ENCODE results near the gene MAD1L1. TPM values are rescaled to one million over a fixed set of nuclear protein-coding genes. Genes with fewer than 3 reads are reported as not detected.

Gene MAD1L1
- total and polyA plus RNA-seq, 2 donors (not counting 1 experiment from before 2014, with no cell fraction given): 9.8 to 29.4 TPM

- no peak overlapping the region for H3K4me3 ChIP-seq (replicated peaks in 1 of 4; ENCODE audit: control extremely low read depth in 1 of 4, insufficient read depth in 1 of 4, low read depth in 3 of 4, low read length in 4 of 4)
- no peaks in the 10 kb centered on the region for H3K9me3 ChIP-seq (ENCODE audit: control insufficient read depth, insufficient read depth, low read depth, low read length)
- no peaks in the 10 kb centered on the region for H3K4me1 ChIP-seq (ENCODE audit: control insufficient read depth, extremely low read depth, insufficient read depth, low read length)
- no peaks in the 10 kb centered on the region for H3K36me3 ChIP-seq (ENCODE audit: control insufficient read depth, insufficient read depth, low read length)
- H3K9ac ChIP-seq (ENCODE audit: insufficient read depth, low read length): no peak overlapping the region
- no peak for TF ChIP-seq CTCF (conservative IDR thresholded peaks at IDR 0.05 in 1 of 2, IDR thresholded peaks at IDR 0.05 in 1 of 2; ENCODE audit: low read depth in 1 of 2, low read length in 2 of 2)
- no peak for TF ChIP-seq EZH2 (IDR thresholded peaks at IDR 0.05; ENCODE audit: low read length, missing control alignments)
- H4K20me1 ChIP-seq (ENCODE audit: control insufficient read depth, extremely low read depth, insufficient read depth, low read length): no peaks in the 10 kb centered on the region
- no peak for DNase-seq (ENCODE audit: low read depth in 2 of 2)
- no peak overlapping the region for H3K27ac ChIP-seq (ENCODE audit: insufficient read depth, low read length)
- no peaks in the 10 kb centered on the region for H3K79me2 ChIP-seq (ENCODE audit: control insufficient read depth, insufficient read depth, low read length)
- H3K27me3 ChIP-seq (ENCODE audit: control insufficient read depth, insufficient read depth, low read length): no peaks in the 10 kb centered on the region
- no peak overlapping the region for H2AFZ ChIP-seq (ENCODE audit: low read length)
- H3K4me2 ChIP-seq (ENCODE audit: extremely low read depth, insufficient read depth, low read length): no peak overlapping the region
Measured at GRCh38 chr7:1981878-1982230, 250.9 kb downstream of the MAD1L1 start.

- no peaks in the 10 kb centered on the region for H3K4me1 ChIP-seq (ENCODE audit: control insufficient read depth, extremely low read depth, insufficient read depth, low read length)
- no peaks in the 10 kb centered on the region for H3K79me2 ChIP-seq (ENCODE audit: control insufficient read depth, insufficient read depth, low read length)
- TF ChIP-seq EZH2 (IDR thresholded peaks at IDR 0.05; ENCODE audit: low read length, missing control alignments): no peak
- TF ChIP-seq CTCF (conservative IDR thresholded peaks at IDR 0.05 in 1 of 2, IDR thresholded peaks at IDR 0.05 in 1 of 2; ENCODE audit: low read depth in 1 of 2, low read length in 2 of 2): no peak
- no peaks in the 10 kb centered on the region for H3K27me3 ChIP-seq (ENCODE audit: control insufficient read depth, insufficient read depth, low read length)
- H3K4me3 ChIP-seq (replicated peaks in 1 of 4; ENCODE audit: control extremely low read depth in 1 of 4, insufficient read depth in 1 of 4, low read depth in 3 of 4, low read length in 4 of 4): no peak overlapping the region
- H3K4me2 ChIP-seq (ENCODE audit: extremely low read depth, insufficient read depth, low read length): no peak overlapping the region
- no peaks in the 10 kb centered on the region for H3K9me3 ChIP-seq (ENCODE audit: control insufficient read depth, insufficient read depth, low read depth, low read length)
- H2AFZ ChIP-seq (ENCODE audit: low read length): no peak overlapping the region
- H3K9ac ChIP-seq (ENCODE audit: insufficient read depth, low read length): no peak overlapping the region
- no peaks in the 10 kb centered on the region for H3K36me3 ChIP-seq (ENCODE audit: control insufficient read depth, insufficient read depth, low read length)
- DNase-seq (ENCODE audit: low read depth in 2 of 2): no peak
- H3K27ac ChIP-seq (ENCODE audit: insufficient read depth, low read length): no peak overlapping the region
- H4K20me1 ChIP-seq (ENCODE audit: control insufficient read depth, extremely low read depth, insufficient read depth, low read length): no peaks in the 10 kb centered on the region
Measured at GRCh38 chr7:1981201-1981877, 251.4 kb downstream of the MAD1L1 start.

- no peaks in the 10 kb centered on the region for H3K9me3 ChIP-seq (ENCODE audit: control insufficient read depth, insufficient read depth, low read depth, low read length)
- H3K4me2 ChIP-seq (ENCODE audit: extremely low read depth, insufficient read depth, low read length): no peak overlapping the region
- H3K27ac ChIP-seq (ENCODE audit: insufficient read depth, low read length): no peak overlapping the region
- no peaks in the 10 kb centered on the region for H4K20me1 ChIP-seq (ENCODE audit: control insufficient read depth, extremely low read depth, insufficient read depth, low read length)
- no peaks in the 10 kb centered on the region for H3K36me3 ChIP-seq (ENCODE audit: control insufficient read depth, insufficient read depth, low read length)
- no peak overlapping the region for H3K4me3 ChIP-seq (replicated peaks in 1 of 4; ENCODE audit: control extremely low read depth in 1 of 4, insufficient read depth in 1 of 4, low read depth in 3 of 4, low read length in 4 of 4)
- H2AFZ ChIP-seq (ENCODE audit: low read length): no peak overlapping the region
- no peaks in the 10 kb centered on the region for H3K4me1 ChIP-seq (ENCODE audit: control insufficient read depth, extremely low read depth, insufficient read depth, low read length)
- H3K27me3 ChIP-seq (ENCODE audit: control insufficient read depth, insufficient read depth, low read length): no peaks in the 10 kb centered on the region
- no peak overlapping the region for H3K9ac ChIP-seq (ENCODE audit: insufficient read depth, low read length)
- no peaks in the 10 kb centered on the region for H3K79me2 ChIP-seq (ENCODE audit: control insufficient read depth, insufficient read depth, low read length)
- TF ChIP-seq EZH2 (IDR thresholded peaks at IDR 0.05; ENCODE audit: low read length, missing control alignments) (no peak), CTCF (conservative IDR thresholded peaks at IDR 0.05 in 1 of 2, IDR thresholded peaks at IDR 0.05 in 1 of 2; ENCODE audit: low read depth in 1 of 2, low read length in 2 of 2) (no peak)
- no peak for DNase-seq (ENCODE audit: low read depth in 2 of 2)
Measured at GRCh38 chr7:1979591-1980560, 252.9 kb downstream of the MAD1L1 start.

Measured in fibroblast of lung (primary cell).